ENCODE results near the gene MORN1.

Gene MORN1

DNA sequence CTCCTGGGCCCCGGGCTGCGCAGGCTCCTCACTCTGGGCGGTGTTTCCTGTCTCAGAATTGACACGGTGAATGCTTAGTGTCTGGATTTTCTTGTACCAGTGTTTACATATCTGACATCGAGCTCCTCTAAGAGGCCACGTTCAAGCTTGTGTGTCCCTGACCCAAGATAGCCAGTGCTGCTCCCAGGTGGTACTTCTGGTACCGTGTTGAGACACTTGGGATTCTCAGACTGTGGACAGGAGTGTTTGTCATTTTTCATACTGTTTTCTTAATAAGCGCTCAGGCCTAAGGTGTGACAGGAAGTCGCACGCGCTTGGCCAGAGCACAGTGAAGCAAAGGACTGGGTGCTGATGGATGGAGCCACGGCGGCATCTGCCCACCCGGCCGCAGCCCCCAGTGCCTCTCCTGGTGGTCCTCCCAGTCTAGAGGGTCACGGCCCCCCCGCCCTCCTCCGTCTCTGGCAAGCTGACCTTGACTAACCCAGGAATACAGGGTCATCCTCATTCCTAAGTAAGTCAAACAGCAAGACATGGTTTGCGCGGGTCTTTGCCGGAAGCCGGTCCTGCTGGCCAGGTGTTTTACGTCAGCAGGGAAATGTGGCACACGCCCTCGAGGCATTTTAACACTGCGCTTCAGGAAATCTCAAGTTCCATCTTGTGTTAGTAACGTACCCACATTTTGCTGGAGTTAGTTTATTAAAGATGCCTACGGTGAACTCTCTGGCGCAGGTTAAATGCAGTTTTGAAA, 13.0 kb upstream of the MORN1 start:
- DNase-seq, result no peak

- DNase-seq, result no peak
These were observed 11.9 kb upstream of the MORN1 start for GRCh38 chr1:2403273-2403672.

GRCh38 chr1:2402420-2402819, 11.1 kb upstream of the MORN1 start:
- no peak for DNase-seq

DNA sequence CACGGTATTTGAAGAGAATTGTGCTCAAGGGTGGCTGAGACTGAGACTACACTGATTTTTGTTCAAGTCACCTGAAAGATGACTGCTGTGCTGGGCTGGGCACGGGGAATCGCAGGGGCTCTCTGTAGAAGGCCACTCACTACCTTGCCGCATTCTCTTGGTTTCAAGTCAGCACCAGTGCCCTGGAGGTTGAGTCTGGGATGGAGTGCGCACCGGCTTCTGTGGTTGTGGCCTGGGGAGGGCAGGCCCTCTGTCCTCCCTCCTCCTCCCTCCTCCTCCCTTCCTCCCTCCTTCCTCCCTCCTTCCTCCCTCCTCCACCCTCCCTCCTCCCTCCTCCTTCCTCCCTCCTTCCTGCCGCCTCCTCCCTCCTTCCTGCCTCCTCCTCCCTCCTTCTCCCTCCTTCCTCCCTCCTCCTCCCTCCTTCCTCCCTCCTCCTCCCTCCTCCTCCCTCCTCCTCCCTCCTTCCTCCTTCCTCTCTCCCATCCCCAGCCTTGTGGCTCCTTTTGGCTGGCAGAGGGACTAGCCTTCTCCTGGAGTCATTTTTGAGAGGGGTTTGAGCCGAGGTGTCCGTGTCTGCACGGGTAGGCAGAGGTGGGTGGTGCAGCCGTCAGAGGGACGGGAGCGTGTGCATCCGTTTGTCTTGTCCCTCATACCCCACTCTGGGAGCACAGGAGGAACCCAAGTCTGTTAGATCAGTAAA, 9.7 kb upstream of the MORN1 start:
- DNase-seq, result no peak

GRCh38 chr1:2400576-2400909, 9.2 kb upstream of the MORN1 start:
- DNase-seq, result no peak

DNA sequence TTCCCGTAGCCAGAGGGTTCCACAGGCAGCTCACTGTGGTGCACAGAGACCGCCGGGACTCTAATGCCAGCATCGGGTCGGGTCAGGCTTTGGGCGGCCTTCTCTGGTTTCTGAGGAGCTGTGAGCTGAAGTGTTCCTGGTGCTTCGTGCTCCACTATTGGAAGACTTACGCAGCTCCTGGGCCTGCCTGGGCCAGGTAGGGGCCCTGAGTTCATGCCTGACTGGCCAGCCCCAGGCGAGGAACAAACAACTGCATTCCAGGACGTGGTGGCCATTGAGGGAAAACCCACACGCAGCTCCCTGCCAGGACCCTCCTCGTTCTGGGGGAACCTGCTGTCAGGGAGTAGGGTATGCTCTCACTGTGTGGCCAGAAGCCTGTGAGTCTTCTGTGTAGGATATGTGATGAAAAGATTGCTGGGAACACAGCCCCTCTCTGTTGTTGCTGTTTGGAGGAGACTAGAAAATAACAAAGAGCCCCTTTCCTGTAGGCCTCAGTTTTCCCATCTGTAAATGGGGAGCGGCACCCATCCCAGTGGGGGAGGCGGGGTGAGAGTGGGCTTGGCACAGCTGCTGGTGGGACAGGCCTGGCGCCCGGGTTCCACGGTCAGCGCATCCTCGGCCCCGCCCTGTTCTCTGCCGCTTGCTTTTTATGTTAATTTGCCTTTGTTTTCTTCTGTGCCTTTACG, 8.7 kb upstream of the MORN1 start:
- no peak for DNase-seq

- DNase-seq, result no peak
These were observed 7.5 kb upstream of the MORN1 start for GRCh38 chr1:2398871-2399270.

DNA sequence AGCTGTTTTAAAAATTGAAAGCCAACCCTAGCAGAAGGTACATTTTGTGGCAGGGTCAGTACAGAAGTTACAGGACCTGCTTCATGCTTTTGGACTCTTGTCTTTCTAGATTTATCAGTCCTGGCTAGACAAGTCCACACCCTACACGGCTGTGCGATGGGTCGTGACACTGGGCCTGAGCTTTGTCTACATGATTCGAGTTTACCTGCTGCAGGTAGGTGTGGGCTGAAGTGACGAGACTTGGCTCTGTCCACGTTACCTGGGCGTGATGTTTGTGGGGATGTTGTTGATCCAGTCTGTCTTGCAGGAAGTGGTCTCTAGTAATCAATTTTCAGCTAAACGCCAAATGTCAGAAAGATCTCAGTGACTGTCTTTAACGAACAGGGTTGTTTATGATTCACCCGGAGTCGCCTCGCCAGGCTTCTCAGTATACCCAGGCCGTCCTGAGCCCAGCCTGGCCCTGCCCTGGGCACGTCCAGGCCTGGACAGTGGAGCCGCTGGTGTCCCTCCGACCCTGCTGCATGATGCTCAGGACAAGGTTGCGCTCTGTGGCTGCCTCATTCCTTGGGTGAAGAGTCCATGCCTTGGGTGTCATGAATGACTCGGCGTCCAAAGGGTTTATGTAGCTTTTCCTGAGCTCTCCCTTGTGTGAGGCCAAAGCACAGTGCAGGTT, 5.8 kb upstream of the MORN1 start:
- no peak for DNase-seq

DNA sequence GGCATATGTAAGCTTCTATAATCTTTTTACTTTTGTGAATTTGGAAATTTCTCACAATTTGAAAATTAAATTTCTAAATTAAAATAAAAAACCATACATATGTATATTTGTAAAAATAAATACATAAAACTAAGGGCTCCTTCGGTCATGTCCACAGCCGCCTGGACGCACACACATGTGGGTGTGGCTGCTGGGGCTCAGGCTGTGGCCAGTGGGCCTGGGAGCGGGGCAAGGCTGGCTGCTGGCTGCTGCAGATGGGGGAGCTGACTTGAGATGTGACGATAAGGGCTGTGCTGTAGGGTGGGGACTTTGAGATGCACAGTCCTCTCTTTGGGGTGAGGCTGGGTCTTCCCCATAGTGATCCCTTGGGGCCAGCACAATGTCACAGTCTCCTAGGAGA, 5.1 kb upstream of the MORN1 start:
- DNase-seq, result no peak

DNA sequence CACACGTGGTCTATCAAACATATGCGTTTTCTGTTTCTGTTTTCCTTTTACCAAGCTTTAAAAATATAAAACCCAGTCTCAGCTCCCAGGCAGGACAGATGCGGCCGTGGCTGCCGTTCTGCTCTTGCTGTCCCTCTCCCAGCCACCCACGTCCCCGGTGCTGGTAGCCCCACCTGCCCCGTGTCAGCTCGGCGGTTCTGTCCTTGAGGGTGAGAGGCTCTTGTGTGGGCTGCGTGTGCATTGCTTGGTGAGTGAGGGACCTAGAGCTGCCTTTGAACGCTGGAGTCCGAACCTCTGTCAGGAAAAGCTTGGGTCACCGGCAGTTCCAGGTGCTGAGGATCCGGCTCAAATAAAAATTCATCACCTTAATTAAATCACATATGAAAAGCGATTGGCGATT, 4.7 kb upstream of the MORN1 start:
- DNase-seq, result no peak

DNA sequence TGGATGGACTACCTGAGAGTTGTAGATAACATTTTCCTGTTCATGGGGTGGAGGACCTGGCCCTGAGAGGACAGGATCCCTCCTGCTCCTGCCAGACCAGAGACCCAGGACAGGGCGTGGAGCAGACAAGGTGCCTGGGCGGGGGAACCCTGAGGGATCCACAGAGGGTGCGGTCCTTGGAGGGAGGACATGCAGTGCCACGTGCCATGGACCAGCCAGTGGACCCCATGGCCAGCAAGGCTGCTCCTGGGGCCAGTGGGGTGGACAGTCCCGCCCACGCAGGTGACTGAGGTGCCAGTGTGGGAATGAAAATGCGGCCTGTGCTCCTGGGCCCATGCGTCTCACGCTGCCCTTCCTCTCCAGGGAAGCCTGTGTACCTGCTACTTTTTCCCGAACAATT, 3.9 kb upstream of the MORN1 start:
- no peak for DNase-seq

DNA sequence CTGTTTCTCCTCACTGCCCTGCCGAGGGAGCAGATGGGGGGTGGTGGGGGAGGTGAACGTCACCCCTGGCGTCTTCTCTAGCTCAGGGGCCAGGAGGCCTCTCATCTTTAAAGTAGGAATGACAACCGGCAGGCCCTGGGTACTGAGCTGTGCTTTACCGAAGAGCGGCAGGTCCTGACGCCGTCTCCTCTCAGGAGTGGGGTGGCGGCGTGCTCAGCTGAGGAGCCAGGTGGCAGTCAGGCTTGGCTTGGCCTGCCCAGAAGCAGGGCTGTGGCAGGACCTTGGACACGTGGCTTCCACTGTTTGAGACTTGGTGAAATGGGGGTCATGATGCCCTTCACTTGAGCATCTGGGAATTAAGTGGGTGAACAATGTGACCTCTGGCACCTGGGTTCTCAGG, 3.4 kb upstream of the MORN1 start:
- no peak for DNase-seq

- DNase-seq, result no peak
These were observed 2.9 kb upstream of the MORN1 start for GRCh38 chr1:2394220-2394619.

- DNase-seq, result no peak
These were observed 2.1 kb upstream of the MORN1 start for GRCh38 chr1:2393471-2393877.

DNA sequence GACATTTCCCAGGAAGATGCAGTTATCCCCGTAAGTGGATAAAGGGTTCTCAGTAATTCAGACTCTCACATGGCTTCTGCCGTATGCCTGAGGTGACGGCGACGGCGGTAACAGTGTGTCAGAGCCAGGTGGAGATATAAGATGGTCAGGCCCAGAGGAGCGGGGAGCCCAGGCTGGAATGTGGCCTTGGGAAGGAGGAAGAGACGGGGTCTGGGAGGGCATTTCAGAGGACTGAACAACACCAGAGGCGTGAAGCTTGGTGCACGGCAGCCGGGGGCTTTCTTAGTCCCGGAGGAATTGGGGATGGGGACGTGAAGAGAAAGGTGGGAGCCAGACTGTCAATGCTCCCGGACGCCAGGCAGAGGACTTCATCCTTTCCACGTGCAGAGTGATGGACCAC, 1.3 kb upstream of the MORN1 start:
- no peak for DNase-seq

- DNase-seq, result no peak
These were observed 666 bp upstream of the MORN1 start for GRCh38 chr1:2391931-2392509.

GRCh38 chr1:2389644-2390043, 1.7 kb downstream of the MORN1 start:
- no peak for DNase-seq

DNA sequence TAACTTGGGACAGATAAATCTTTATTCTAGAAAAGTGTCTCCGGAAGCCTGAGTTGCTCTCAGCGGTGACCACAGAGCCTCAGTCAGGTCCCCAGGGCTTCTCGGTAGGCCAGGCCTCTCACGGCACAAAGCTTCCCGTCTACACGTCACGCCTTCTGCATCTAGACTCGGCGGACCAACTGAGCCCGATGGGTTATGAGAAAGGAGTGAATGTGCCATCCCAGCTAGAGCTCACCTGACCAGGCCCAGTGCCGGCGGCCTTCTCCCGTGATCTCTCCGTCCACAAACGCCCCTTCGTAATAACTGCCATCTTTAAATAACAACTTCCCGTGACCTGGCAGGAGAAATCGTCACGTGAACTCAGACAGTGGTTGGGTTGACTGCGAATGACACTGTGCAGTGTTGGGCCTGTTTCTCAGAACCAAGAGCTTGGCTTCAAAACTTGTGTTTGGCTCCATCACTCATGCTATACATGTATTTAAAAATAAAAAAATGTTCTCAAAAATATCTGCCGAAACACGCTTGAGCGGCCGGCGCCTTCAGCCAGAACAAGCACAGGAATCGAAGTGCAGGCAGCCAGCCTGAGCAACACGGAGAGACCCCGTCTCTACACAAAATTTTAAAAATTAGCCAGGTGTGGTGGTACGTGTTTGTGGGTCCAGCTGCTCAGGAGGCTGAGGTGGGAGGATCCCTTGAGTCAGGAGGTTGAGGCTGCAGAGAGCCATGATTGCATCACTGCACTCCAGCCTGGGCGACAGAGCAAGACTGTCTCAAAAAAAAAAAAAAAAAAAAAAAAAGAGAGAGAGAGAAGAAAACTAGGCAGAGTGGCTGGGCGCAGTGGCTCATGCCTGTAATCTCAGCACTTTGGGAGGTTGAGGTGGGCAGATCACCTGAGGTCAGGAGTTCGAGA, 3.1 kb downstream of the MORN1 start:
- DNase-seq, result no peak

- DNase-seq, result no peak
These were observed 4.4 kb downstream of the MORN1 start for GRCh38 chr1:2386636-2387611.

DNA sequence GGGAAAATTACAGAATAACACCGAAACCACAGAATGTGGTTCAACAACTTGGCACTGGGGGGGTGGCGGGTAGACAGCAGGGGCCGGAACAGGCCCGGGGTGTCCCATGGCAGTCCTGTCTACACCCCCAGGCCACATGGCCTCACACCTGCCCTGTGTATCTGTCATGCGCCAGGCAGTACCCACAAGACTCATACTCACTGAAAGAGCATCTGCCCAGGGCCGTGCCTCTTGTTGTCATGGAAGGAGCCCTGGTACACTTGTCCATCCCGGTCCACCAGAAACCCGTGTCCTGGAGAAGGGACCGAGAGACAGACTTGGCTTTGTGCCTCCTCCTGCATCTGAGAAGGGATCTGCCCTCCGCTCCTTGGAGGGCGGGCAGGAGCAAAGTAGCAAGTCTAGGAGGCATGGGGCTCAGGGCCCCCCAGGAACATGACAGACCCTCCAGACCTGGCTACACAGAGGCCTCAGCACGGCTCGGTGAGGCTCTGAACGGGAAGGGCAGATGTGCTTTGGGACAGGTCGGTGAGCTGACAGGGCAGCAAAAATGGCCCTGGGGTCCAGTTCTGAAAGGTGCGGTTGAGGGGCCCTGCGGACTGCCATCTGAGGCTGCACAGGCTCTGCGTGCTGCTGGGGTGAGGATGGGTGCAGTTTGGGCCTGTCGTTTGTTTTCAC, 5.6 kb downstream of the MORN1 start:
- no peak for DNase-seq
